Stimulated activated CD4-positive, alpha-beta T cell treated with anti-CD3 and anti-CD28 coated beads, Interleukin-12 subunit alpha, Interleukin-12 subunit beta, amount 100 ng/mL, for 48 hours (primary cell): ENCODE results near the gene FAM170B.

ENCODE experiments used
- DNase-seq, 3 donors: peaks; one replicate each; pipeline ENCODE4 v3.0.0-alpha.2; 2020; ENCODE audit warnings: low read depth in 2 of 3, low spot score in 1 of 3

FAM170B gene

GRCh38 chr10:49152663-49153062 is 18.8 kb upstream of the FAM170B start:
- DNase-seq, result no peak

GRCh38 chr10:49152037-49152436 is 18.2 kb upstream of the FAM170B start:
- no peak for DNase-seq

DNA sequence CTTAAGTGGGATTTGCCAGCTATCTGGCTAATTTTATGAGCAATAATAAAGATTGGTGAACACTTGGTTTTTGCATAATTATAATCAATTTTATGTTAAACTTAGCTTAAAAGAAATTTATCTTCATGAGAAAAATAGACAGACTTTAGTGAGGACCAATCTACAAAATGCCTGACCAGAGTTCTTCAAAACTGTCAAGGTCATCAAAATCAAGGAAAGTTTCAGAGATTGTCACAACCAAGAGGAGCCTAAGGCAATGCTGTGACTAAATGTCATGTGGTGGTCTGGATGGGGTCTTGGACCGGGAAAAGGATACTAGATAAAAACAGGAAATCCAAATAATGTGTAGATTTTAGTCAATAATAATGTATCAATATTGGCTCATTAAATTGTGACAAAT is 17.7 kb upstream of the FAM170B start:
- DNase-seq, result no peak

- DNase-seq, result no peak
Measured at GRCh38 chr10:49151025-49151445, 17.2 kb upstream of the FAM170B start.

- DNase-seq, result no peak
Measured at GRCh38 chr10:49150426-49150825, 16.6 kb upstream of the FAM170B start.

GRCh38 chr10:49149881-49150280 is 16.1 kb upstream of the FAM170B start:
- no peak for DNase-seq

DNA sequence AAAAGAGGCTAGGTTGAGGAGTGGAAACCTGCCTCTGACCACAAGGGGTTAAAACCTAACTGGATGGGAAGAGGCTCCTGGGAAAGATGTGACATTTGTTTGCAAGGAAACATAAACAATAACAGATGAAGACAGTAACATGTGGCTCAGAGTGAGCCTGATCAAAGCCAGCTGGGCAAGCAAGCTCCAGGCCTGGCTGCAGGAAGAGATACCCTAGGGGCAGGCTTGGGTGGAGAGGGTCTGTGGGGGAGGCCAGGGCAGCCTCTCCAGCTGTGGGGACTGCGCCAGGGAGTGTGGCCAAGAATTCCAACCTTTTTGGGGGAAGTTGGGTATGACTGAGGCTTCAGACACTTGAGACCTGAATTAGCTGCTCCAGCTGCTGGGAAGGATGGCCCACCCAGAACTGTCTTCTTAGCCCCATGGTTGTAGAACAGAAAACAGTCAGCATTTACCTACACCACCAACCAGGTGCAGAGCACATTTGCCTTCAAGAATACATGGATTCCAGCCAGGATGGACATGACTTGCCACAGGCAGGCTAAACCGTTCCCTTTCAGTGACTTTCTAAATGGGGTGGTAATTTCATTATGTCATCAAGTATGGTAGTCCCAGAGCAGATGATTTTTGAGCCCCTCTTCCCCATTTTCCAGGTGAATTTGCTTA is 10.4 kb upstream of the FAM170B start:
- no peak for DNase-seq

DNA sequence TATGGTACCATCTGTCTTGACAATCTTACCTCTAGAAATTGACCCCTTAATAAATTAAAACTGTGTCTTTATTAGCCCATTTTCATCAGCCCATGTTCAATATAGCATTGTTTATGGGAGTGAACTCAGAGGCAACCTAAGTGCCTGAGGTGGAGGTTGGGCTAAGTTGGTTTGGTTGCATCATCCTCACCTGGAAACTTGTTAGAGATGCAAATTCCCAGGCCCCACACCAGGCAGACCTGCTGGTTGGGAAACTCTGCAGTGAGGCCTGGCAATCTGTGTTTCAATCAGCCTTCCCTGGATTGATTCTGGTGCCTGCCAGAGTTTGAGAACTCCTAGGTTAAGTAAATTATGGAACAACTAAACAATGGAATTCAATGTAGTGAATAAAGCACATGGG is 9.4 kb upstream of the FAM170B start:
- no peak for DNase-seq

- DNase-seq, result no peak
Measured at GRCh38 chr10:49141541-49142332, 7.9 kb upstream of the FAM170B start.

DNA sequence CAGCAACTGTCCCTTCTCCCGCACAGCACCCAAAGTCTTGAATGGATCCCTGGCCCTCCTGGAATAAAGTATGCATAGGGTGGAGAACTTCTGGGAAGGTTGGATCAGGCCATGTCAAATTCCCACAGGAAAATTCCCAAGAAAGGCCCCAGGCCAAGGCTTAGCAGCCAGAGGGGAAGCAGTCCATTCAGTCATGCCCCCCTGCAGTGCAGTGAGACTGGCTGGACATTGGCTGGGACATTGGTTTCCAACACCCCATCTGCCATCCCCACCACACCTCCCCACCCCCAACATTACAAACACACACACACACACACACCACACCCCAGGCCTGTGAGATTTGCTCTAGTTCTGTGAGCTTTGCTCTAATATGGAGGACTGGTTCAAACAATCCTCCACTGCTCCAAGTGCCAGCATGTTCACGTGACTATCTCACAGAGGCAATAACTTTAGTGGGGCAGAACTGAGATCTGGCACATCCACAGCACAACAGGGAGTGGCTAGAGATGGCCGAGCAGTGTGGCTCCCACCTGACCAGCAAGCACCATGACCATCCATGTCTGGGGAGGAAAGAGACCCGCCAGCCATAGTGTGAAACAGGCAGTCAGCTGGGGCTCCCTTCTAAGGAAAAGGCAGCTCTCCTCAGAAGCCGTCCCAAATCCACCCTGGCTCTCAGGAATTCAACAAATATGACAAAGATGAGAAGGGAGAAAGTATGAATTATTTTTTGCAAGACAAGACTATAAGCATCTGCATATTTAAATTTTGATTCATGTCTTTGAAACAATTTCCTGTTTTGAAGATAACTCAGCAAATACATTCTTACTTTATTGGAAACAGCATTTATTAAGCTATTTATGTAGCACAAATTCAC is 6.7 kb upstream of the FAM170B start:
- DNase-seq, result no peak

GRCh38 chr10:49139846-49140195 is 6.0 kb upstream of the FAM170B start:
- DNase-seq, result no peak

DNA sequence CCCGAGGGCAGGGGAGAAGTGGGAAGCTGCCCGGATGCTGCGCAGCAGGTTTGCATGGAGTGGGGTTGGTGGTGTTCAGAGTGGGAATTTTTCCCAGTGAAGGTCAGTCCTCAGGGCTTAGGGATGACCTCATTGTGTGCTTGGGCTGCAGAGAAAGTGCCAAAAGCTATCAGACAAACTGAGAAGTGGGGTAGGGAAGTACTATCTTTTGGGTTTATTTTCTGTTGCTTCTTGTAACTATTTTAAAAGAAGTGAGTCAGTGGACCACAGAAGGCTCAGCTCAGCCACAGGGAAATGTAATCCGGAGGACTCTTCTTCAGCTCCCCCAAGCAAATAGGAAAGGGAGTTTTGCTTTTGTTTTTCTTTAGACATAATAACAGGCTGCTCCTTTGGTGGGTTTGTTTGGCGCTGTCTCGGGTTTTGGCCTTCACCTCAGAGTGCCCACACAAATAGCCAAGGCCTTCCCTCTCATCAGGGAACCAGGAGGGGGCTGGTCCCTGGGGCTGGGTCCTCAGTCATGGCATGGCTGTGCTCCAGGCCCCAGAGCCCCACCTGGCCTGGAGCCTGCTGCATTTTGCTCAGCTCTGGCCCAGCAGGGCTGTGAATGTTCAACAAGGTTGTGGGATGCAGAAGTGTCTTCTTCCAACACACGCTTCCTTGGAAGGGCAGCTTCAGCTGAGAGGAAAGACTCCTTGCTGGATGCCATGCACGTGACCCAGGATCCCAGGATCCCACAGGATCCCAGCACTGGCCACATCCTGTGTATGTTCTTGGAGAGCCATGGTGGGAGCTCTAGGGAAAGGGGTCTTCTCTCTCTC is 5.4 kb upstream of the FAM170B start:
- no peak for DNase-seq

GRCh38 chr10:49138361-49138891 is 4.6 kb upstream of the FAM170B start:
- no peak for DNase-seq

GRCh38 chr10:49136525-49136924 is 2.7 kb upstream of the FAM170B start:
- DNase-seq, result no peak

GRCh38 chr10:49135575-49136313 is 1.9 kb upstream of the FAM170B start:
- DNase-seq, result no peak

DNA sequence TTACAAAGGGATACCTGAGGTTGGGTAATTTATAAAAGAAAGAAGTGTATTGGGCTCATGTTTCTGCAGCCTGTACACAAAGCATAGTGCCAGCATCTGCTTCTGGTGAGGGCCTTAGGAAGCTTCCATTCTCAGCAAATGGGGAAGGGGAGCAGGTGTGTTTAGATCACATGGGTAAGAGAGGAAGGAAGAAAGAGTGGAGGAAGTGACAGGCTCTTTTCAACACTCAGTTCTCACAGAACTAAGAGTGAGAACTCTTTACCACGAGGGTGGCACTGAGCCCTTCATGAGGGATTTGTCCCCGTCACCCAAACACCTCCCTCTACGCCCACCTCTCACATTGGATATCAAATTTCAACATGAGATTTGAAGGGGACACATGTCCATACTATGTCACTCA is 506 bp upstream of the FAM170B start:
- DNase-seq, result no peak

DNA sequence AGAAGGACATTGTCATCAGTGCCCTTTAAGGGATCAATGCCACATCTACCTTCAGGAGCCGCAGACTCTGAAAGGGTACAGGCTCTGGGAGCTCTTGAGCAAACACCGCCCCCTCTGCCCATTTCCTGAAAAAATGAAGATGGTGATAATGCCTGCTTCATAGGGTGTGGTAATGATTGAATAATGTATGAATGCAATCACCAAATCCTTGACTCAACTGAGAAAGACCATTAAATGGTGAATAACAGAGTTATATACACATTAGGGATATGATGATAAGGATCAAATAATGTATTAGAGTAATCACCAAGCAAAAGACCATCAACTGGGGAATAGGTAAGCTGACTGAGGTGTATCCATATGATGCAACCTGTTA is 1.5 kb downstream of the FAM170B start:
- no peak for DNase-seq

GRCh38 chr10:49131507-49132361 is 2.1 kb downstream of the FAM170B start:
- no peak for DNase-seq

- no peak for DNase-seq
Measured at GRCh38 chr10:49129376-49129775, 4.4 kb downstream of the FAM170B start.
